ENCODE measurements around the gene SSBP4.

DNA sequence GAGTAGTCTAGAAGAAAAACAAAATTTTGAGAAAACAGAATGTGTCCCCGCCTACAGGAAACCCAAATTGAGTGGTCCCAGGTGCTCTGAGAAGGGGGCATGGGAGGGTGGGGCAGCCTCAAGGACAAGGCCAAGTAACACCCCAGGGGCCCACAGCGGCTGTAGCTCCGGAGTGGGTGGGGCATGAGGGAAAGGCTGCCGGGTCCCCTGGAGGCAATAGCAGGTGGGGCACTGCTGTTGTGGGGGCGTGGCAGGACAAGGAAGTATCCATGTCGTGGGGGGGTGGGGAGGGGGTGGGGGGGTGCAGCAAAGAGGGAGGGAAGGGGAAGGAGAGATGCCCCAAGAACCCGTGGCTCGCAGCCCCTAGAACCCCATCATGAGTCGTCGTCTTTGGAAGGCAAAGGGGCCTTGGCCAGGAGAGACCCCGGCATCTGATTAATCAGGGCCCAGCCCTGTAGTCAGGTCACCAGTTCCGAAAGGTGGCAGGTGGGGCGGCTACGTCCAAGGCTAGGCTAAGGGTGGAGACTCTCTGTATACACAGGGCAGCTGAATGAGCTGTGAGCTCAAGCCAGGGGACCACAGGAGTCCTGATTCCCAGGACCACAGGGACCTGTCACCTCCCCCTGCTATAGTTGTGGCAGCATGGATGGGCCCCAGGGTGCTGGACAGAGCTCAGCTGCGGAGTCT is 26.2 kb downstream of the SSBP4 start:
- TF ChIP-seq, protein P1, sequence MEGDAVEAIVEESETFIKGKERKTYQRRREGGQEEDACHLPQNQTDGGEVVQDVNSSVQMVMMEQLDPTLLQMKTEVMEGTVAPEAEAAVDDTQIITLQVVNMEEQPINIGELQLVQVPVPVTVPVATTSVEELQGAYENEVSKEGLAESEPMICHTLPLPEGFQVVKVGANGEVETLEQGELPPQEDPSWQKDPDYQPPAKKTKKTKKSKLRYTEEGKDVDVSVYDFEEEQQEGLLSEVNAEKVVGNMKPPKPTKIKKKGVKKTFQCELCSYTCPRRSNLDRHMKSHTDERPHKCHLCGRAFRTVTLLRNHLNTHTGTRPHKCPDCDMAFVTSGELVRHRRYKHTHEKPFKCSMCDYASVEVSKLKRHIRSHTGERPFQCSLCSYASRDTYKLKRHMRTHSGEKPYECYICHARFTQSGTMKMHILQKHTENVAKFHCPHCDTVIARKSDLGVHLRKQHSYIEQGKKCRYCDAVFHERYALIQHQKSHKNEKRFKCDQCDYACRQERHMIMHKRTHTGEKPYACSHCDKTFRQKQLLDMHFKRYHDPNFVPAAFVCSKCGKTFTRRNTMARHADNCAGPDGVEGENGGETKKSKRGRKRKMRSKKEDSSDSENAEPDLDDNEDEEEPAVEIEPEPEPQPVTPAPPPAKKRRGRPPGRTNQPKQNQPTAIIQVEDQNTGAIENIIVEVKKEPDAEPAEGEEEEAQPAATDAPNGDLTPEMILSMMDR (conservative IDR thresholded peaks at IDR 0.05; ENCODE audit: low read depth in 2 of 2): no peak
- TF ChIP-seq, protein P2, sequence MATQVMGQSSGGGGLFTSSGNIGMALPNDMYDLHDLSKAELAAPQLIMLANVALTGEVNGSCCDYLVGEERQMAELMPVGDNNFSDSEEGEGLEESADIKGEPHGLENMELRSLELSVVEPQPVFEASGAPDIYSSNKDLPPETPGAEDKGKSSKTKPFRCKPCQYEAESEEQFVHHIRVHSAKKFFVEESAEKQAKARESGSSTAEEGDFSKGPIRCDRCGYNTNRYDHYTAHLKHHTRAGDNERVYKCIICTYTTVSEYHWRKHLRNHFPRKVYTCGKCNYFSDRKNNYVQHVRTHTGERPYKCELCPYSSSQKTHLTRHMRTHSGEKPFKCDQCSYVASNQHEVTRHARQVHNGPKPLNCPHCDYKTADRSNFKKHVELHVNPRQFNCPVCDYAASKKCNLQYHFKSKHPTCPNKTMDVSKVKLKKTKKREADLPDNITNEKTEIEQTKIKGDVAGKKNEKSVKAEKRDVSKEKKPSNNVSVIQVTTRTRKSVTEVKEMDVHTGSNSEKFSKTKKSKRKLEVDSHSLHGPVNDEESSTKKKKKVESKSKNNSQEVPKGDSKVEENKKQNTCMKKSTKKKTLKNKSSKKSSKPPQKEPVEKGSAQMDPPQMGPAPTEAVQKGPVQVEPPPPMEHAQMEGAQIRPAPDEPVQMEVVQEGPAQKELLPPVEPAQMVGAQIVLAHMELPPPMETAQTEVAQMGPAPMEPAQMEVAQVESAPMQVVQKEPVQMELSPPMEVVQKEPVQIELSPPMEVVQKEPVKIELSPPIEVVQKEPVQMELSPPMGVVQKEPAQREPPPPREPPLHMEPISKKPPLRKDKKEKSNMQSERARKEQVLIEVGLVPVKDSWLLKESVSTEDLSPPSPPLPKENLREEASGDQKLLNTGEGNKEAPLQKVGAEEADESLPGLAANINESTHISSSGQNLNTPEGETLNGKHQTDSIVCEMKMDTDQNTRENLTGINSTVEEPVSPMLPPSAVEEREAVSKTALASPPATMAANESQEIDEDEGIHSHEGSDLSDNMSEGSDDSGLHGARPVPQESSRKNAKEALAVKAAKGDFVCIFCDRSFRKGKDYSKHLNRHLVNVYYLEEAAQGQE (IDR thresholded peaks at IDR 0.05; ENCODE audit: unreplicated experiment): no peak
- TF ChIP-seq EZH2phosphoT487 (IDR thresholded peaks at IDR 0.05; ENCODE audit: unreplicated experiment) (no peak), POLR2AphosphoS5 (IDR thresholded peaks at IDR 0.05; ENCODE audit: low read depth) (no peak), STAT1 (IDR thresholded peaks at IDR 0.05; ENCODE audit: unreplicated experiment) (no peak)
